ENCODE data around the gene TBCD. TPM values are rescaled to one million over a fixed set of nuclear protein-coding genes. Genes with fewer than 3 reads are reported as not detected.
"Not testable (repeated sequence)": the region's sequence is repeated elsewhere in the genome, so short reads cannot be mapped to it uniquely, and the experiment has no call there.

The TBCD gene
- polyA plus RNA-seq, 3 donors from 2014 or later = 70.2 to 142 (median 99.7) TPM

DNA sequence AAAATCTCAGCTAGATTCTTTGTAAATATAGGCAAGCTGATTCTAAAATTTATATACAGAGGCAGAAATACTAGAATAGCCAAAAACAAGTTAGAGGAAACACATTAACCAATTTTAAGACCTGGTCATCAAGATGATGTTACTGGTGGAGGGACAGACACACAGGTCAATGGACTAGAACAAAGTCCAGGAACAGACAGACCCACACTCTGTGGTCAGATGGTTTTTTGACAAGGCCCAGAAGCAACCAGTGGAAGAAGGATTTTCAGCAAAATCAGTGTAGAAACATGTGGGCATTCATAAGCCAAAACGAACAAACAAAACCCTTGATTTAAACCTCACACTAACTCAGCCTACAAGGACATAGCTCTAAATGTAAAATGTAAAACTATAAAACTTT lies 227.9 kb downstream of the TBCD start:
- peaks cover 25 to 31% of the 10 kb centered on the region in 2 donors for H3K4me1 Mint-ChIP-seq
- H3K9me3 Mint-ChIP-seq = no peaks in the 10 kb centered on the region
- H3K27me3 Mint-ChIP-seq (ENCODE audit: low read depth in 3 of 3) = peaks cover 0 to 1% (median 1%) of the 10 kb centered on the region in 3 donors
- no peak overlapping the region for H3K4me3 Mint-ChIP-seq
- no peaks in the 10 kb centered on the region for H3K36me3 Mint-ChIP-seq
- DNase-seq = no peak
- peak overlapping the region in 5 of 6 donors; percentile 12 to 83 (median 64) for H3K27ac Mint-ChIP-seq

DNA sequence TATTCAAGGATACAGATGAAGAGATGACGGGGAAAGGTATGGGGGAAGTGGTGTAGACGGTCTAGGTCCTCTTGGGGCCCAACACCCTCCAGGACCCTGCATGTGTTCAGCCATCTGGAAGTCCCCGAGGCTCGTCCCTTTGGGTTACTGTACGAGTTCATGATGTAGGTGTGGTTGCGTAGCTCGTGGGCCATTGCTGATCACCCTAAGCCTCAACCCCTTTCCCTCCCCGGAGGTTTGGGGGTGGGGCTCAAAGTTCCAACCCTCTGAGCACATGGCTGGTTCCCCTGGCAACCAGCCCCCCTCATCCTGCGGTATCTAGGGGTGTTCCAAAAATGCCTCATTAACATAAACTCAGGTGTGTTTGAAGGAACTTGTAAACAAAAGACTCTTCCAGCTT lies 228.8 kb downstream of the TBCD start:
- H3K4me3 Mint-ChIP-seq = no peak overlapping the region
- H3K27me3 Mint-ChIP-seq (ENCODE audit: low read depth in 3 of 3) = peaks cover 0 to 1% (median 1%) of the 10 kb centered on the region in 3 donors
- H3K27ac Mint-ChIP-seq = peak overlapping the region in 3 of 6 donors; percentile 27 to 77 (median 44)
- no peak for DNase-seq
- no peaks in the 10 kb centered on the region for H3K9me3 Mint-ChIP-seq
- no peaks in the 10 kb centered on the region for H3K36me3 Mint-ChIP-seq
- H3K4me1 Mint-ChIP-seq = peaks cover 31 to 38% of the 10 kb centered on the region in 2 donors

DNA sequence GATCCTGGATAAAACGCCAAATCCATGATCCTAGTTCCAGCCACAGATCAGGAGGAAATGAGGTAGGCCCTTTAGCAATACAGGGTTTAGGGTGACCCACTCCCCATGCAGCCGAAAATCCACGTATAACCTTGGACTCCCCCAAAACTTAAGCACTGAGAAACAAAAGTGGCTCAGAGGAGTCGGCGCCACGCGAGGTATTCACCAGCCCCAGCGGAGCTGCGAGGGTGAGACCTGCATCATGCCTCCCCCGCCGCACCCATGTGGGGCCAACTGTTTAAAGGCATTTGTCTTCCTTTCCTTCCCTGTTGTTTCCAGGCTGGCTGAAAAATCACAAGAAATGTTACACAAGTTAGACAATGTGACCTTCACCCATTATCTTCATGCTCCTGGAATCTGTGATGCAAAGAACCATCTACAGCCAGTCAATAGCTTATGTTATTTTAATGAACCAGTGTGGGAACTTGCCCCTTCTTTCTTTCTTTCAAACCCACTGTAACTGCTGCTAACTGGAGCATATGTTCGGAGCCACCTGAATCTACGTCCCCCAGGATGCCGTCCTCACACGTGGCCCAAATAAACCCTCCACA lies 229.4 kb downstream of the TBCD start:
- Mint-ChIP-seq H3K4me3 (no peak overlapping the region), H3K9me3 (no peaks in the 10 kb centered on the region), H3K36me3 (no peaks in the 10 kb centered on the region), H3K27me3 (ENCODE audit: low read depth in 3 of 3) (peaks cover 0 to 5% (median 1%) of the 10 kb centered on the region in 3 donors), H3K27ac (peak overlapping the region in 3 of 6 donors; percentile 44 to 83 (median 77)), H3K4me1 (peaks cover 37 to 44% of the 10 kb centered on the region in 2 donors)
- DNase-seq = no peak

DNA sequence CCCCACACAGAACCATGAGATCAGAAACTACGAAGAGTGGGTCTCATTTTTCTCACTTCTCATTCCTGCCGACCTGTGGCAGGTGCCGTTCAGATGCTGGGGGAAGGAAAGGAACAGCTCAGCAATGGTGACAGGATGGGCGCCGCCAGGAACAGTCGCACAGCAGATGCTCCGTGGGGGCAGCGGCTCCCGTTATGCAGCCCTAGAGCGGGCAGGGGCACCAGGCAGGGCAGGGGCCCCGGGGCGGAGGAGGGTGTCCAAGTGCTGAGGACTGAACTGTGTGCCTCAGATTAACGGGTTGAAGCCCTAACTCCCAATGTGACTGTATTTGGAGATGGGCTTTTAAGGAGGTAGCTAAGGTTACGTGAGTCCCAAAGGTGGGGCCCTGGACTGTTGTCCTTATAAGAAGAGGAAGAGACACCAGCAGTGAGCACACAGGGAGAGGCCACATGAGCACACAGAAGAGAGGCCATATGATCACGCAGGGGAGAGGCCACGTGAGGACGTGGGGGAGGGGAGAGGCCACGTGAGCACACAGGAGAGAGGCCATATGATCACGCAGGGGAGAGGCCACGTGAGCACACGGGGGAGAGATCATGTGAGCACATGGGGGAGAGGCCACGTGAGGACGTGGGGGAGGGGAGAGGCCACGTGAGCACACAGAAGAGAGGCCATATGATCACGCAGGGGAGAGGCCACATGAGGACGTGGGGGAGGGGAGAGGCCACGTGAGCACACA lies 231.8 kb downstream of the TBCD start:
- H3K4me3 Mint-ChIP-seq = peak overlapping the region in 1 of 5 donors; percentile 32
- H3K4me1 Mint-ChIP-seq = peaks cover 41 to 50% of the 10 kb centered on the region in 2 donors
- H3K27ac Mint-ChIP-seq = peak overlapping the region in 4 of 6 donors; percentile 39 to 82 (median 52)

DNA sequence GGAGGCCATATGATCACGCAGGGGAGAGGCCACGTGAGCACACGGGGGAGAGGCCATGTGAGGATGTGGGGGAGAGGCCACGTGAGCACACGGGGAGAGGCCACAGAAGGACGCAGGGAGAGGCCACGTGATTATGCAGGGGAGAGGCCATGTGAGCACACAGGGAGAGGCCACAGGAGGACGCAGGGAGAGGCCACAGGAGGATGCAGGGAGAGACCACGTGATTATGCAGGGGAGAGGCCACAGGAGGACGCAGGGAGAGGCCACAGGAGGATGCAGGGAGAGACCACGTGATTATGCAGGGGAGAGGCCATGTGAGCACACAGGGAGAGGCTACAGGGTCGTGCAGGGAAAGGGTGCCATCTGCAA lies 232.4 kb downstream of the TBCD start:
- H3K4me3 Mint-ChIP-seq = not testable (repeated sequence)
- Mint-ChIP-seq H3K27ac (peak overlapping the region in 1 of 6 donors; percentile 90), H3K4me1 (peaks cover 36 to 47% of the 10 kb centered on the region in 2 donors)

More for the DNA sequence above, 231.8 kb downstream of the TBCD start:
- no peaks in the 10 kb centered on the region for H3K9me3 Mint-ChIP-seq
- peaks cover 0 to 8% (median 0%) of the 10 kb centered on the region in 3 donors for H3K27me3 Mint-ChIP-seq (ENCODE audit: low read depth in 3 of 3)
- DNase-seq = no peak
- peaks cover 0 to 5% (median 4%) of the 10 kb centered on the region in 3 donors for H3K36me3 Mint-ChIP-seq

DNA sequence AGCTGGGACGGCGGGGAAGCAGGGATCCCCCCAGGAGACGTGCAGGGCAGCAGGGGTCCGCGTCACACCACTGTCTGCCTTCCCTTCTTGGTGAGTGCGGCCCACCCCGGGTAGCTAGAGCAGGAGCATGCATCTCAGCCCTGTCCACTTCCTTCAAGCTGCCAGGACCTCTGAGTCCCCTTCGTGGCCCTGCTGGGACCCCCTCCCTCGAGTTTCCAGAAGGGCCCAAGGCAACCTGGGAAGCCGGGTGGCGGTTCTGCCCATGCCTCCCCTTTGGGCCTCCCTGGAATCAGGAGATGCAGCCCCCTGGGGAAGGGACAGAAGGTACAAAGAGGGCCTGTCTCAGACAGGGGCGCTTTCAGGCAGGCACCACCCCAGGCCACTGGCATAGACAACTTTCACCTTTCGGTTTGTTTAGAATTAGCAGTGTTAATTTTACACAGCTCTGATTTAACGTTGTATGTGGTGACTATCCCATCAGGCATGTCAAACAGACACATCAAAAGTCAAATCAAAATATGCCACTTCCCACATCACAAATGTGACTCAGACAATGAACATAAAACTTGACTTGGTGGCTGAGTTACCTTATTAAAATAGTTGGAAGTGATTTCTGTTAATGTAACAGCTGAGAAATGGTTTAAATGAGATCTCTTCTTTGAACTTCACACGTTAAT lies 233.0 kb downstream of the TBCD start:
- no peaks in the 10 kb centered on the region for H3K9me3 Mint-ChIP-seq
- H3K27ac Mint-ChIP-seq = peak overlapping the region in 4 of 6 donors; percentile 79 to 93 (median 89)
- peak overlapping the region in 4 of 5 donors; percentile 77 to 85 (median 83) for H3K4me3 Mint-ChIP-seq
- no peak for DNase-seq
- H3K36me3 Mint-ChIP-seq = peaks cover under 1 to 10% (median 8%) of the 10 kb centered on the region in 3 donors
- peaks cover 0 to 9% (median 0%) of the 10 kb centered on the region in 3 donors for H3K27me3 Mint-ChIP-seq (ENCODE audit: low read depth in 3 of 3)
- H3K4me1 Mint-ChIP-seq = peaks cover 29 to 40% of the 10 kb centered on the region in 2 donors

More for the DNA sequence above, 232.4 kb downstream of the TBCD start:
- not testable (repeated sequence) for DNase-seq; H3K36me3 Mint-ChIP-seq; H3K9me3 Mint-ChIP-seq; H3K27me3 Mint-ChIP-seq (ENCODE audit: low read depth in 3 of 3)

DNA sequence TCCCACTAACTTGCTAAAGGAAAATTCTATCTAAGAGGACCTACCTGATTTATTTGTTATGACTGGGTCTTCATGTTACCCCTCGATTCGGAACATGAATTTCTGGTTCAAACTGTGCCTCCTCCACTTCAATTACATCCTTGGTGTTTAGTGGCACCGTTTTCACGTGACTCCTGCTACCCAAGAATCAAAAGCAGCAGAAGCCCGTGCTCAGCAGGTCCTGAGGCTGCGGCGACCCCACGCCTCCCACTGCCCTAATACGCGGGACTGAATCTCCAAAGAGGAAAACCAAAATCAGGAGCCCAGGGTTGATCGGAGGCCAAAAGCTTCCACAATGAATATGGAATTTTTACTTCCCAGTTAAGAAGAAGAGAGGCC lies 233.6 kb downstream of the TBCD start:
- peaks cover 3 to 12% (median 8%) of the 10 kb centered on the region in 3 donors for H3K36me3 Mint-ChIP-seq
- H3K4me1 Mint-ChIP-seq = peaks cover 24 to 40% of the 10 kb centered on the region in 2 donors
- H3K9me3 Mint-ChIP-seq = no peaks in the 10 kb centered on the region
- peak overlapping the region in 5 of 6 donors; percentile 69 to 93 (median 88) for H3K27ac Mint-ChIP-seq
- DNase-seq = no peak
- H3K4me3 Mint-ChIP-seq = peak overlapping the region; percentile 77 to 89 (median 84)
- H3K27me3 Mint-ChIP-seq (ENCODE audit: low read depth in 3 of 3) = peaks cover 0 to 10% (median 0%) of the 10 kb centered on the region in 3 donors

DNA sequence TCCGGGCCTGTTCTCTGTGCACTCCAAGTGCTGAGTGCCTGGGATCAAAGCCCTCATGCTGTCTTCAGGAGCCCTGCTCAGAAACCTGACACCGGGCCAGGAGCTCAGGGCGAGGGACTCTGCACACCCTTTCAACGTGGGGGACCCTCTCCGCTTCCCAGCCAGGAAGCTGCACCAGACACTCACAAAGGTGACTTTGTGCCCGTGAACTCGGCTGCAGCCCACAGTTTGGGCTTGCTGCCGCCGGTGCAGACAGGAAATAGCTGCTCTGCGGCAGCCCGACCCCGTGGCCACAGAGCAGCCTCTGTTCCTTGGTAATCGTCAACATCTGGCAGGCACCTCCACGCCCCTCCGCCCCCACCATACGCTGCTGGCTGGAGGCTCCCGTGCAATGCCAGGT lies 234.1 kb downstream of the TBCD start:
- Mint-ChIP-seq H3K36me3 (peaks cover 3 to 12% (median 8%) of the 10 kb centered on the region in 3 donors), H3K9me3 (no peaks in the 10 kb centered on the region), H3K27me3 (ENCODE audit: low read depth in 3 of 3) (peaks cover 0 to 9% (median 0%) of the 10 kb centered on the region in 3 donors), H3K27ac (peak overlapping the region; percentile 62 to 93 (median 84)), H3K4me1 (peaks cover 23 to 40% of the 10 kb centered on the region in 2 donors), H3K4me3 (peak overlapping the region; percentile 77 to 89 (median 84))
- DNase-seq = peak; percentile 69 to 77 (median 75)

DNA sequence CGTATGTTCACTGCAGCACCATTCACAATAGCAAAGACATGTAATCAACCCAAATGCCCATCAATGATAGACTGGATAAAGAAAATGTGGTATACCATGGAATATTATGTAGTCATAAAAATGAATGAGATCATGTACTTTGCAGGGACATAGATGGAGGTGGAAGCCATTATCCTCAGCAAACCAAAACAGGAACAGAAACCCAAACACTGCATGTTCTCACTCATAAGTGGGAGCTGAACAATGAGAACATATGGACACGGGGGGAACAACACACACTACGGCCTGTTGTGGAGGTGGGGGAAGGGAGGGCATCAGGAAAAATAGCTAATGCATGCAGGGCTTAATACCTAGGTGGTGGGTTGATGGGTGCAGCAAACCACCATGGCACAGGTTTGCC lies 237.2 kb downstream of the TBCD start:
- not testable (repeated sequence) for H3K4me3 Mint-ChIP-seq; DNase-seq; H3K27ac Mint-ChIP-seq; H3K27me3 Mint-ChIP-seq (ENCODE audit: low read depth in 3 of 3)
- Mint-ChIP-seq H3K4me1 (peaks cover 23 to 33% of the 10 kb centered on the region in 2 donors), H3K9me3 (peaks cover 7 to 23% (median 20%) of the 10 kb centered on the region in 6 donors), H3K36me3 (peaks cover 21 to 33% (median 31%) of the 10 kb centered on the region in 3 donors)

DNA sequence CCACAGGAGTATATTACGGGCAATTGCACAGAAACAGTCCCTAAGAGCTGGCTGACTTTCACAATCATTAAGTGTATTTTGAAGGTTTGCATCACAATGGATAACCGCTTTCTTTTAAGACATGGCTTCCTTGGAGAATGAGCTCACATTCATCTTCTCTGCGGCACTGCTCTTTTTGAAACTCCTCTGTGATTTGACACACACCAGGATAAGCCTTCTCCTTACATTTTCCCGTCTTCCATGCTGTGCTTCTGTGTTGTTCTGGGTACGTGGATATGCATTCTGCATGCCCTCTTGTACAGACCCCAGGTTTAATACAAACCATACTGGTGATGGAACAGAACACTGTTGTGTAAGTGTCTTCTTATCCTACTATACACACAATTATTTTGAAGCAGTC lies 238.0 kb downstream of the TBCD start:
- Mint-ChIP-seq H3K9me3 (peaks cover 7 to 25% (median 22%) of the 10 kb centered on the region in 6 donors), H3K4me3 (no peak overlapping the region), H3K27ac (no peak overlapping the region), H3K36me3 (peaks cover 21 to 40% (median 40%) of the 10 kb centered on the region in 3 donors), H3K27me3 (ENCODE audit: low read depth in 3 of 3) (peaks cover 0 to 11% (median 0%) of the 10 kb centered on the region in 3 donors), H3K4me1 (peaks cover 23 to 26% of the 10 kb centered on the region in 2 donors)
- no peak for DNase-seq

DNA sequence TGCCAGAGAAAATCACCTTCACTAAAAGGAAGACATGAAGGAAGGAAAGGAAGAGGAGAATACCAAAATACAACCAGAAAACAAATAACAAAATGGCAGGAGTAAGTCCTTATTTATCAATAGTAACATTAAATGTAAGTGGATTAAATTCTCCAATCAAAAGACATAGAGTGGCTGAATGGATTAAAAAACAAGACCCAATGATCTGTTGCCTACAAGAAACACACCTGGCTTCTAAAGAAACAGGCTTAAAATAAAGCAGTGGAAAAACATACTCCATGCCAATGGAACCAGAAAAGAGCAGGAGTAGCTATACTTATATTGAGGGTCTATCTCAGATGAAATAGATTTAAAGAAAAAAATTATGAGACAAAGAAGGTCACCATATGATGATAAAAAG lies 241.1 kb downstream of the TBCD start:
- Mint-ChIP-seq H3K9me3 (peaks cover 7 to 25% (median 22%) of the 10 kb centered on the region in 6 donors), H3K27me3 (ENCODE audit: low read depth in 3 of 3) (peaks cover 0 to 4% (median 0%) of the 10 kb centered on the region in 3 donors), H3K4me1 (peaks cover 0 to 6% of the 10 kb centered on the region in 2 donors), H3K4me3 (no peak overlapping the region), H3K36me3 (peaks cover 21 to 49% (median 41%) of the 10 kb centered on the region in 3 donors), H3K27ac (no peak overlapping the region)
- DNase-seq = no peak
